IMR-90 (cell line): ENCODE data around the gene CLEC4D.

Source experiments
- BHLHE40 ChIP-seq: fragments of 150-350 bp; IDR thresholded peaks from 2 replicates; pipeline ENCODE4 v1.6.1; 2016; ENCODE audit warnings: mild to moderate bottlenecking, low read depth, low read length
- CEBPB ChIP-seq: IDR thresholded peaks from 2 replicates; pipeline ENCODE4 v1.6.1; 2012; ENCODE audit warnings: low read depth, low read length, improper control_type of control experiment
- CTCF ChIP-seq: conservative IDR thresholded peaks from 2 replicates; pipeline ENCODE4 v1.5.1; 2012; ENCODE audit warnings: mild to moderate bottlenecking, low read depth, low read length, improper control_type of control experiment
- MAZ ChIP-seq: IDR thresholded peaks from 2 replicates; pipeline ENCODE4 v1.6.1; 2012; ENCODE audit warnings: low read depth, mild to moderate bottlenecking, low read length, improper control_type of control experiment, moderate library complexity, borderline replicate concordance
- MXI1 ChIP-seq: IDR thresholded peaks from 2 replicates; pipeline ENCODE4 v1.6.1; 2012; ENCODE audit warnings: low read depth, mild to moderate bottlenecking, low read length, moderate library complexity, borderline replicate concordance
- NFE2L2 ChIP-seq: fragments of 150-350 bp; IDR thresholded peaks from 2 replicates; pipeline ENCODE4 v1.6.1; 2016; ENCODE audit warnings: low read depth, mild to moderate bottlenecking, low read length
- POLR2A ChIP-seq: IDR thresholded peaks from 2 replicates; pipeline ENCODE4 v1.6.1; 2012; ENCODE audit warnings: mild to moderate bottlenecking, low read depth, low read length
- RAD21 ChIP-seq: IDR thresholded peaks from 2 replicates; pipeline ENCODE4 v1.6.1; 2012; ENCODE audit warnings: low read length, improper control_type of control experiment
- SMC3 ChIP-seq: fragments of 150-350 bp; IDR thresholded peaks from 2 replicates; pipeline ENCODE4 v1.6.1; 2016; ENCODE audit warnings: low read depth, mild to moderate bottlenecking, antibody characterized with exemption, low read length, moderate library complexity
- TF ChIP-seq, protein P1 (sequence below): fragments of 150-350 bp; IDR thresholded peaks from 2 replicates; pipeline ENCODE4 v1.6.1; 2017; ENCODE audit warnings: mild to moderate bottlenecking, antibody characterized with exemption, low read length, low read depth
- TF ChIP-seq, protein P2 (sequence below): fragments of 150-350 bp; IDR thresholded peaks from 2 replicates; pipeline ENCODE4 v1.6.1; 2016; ENCODE audit warnings: low read depth, mild to moderate bottlenecking, low read length, moderate library complexity, borderline replicate concordance

DNA sequence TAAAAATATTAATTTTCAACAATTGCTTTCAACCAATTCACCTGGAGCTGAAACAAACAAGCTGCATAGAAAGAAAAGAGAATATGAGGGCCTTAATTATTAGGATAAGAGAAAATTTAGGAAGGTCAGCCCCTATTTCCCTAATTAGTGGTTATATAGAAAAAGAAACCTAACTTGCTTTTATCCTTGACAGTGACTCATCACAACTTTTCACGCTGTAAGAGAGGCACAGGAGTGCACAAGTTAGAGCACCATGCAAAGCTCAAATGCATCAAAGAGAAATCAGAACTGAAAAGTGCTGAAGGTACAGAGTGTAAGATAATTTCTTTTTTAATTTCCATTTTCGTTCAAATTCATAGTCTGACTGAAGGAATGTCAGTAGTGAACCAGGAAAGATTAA, 4.7 kb downstream of the CLEC4D start:
- TF ChIP-seq POLR2A: no peak
- no peak for TF ChIP-seq CTCF
- TF ChIP-seq, protein P1, sequence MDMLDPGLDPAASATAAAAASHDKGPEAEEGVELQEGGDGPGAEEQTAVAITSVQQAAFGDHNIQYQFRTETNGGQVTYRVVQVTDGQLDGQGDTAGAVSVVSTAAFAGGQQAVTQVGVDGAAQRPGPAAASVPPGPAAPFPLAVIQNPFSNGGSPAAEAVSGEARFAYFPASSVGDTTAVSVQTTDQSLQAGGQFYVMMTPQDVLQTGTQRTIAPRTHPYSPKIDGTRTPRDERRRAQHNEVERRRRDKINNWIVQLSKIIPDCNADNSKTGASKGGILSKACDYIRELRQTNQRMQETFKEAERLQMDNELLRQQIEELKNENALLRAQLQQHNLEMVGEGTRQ: no peak
- TF ChIP-seq RAD21: no peak
- TF ChIP-seq SMC3: no peak
- no peak for TF ChIP-seq NFE2L2
- TF ChIP-seq, protein P2, sequence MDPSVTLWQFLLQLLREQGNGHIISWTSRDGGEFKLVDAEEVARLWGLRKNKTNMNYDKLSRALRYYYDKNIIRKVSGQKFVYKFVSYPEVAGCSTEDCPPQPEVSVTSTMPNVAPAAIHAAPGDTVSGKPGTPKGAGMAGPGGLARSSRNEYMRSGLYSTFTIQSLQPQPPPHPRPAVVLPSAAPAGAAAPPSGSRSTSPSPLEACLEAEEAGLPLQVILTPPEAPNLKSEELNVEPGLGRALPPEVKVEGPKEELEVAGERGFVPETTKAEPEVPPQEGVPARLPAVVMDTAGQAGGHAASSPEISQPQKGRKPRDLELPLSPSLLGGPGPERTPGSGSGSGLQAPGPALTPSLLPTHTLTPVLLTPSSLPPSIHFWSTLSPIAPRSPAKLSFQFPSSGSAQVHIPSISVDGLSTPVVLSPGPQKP: no peak
- TF ChIP-seq MXI1: no peak
- no peak for TF ChIP-seq BHLHE40
- no peak for TF ChIP-seq MAZ
- TF ChIP-seq CEBPB: no peak
